Endothelial cell (in vitro differentiated cells): ENCODE data around the gene TBC1D20. TPM values are rescaled to one million over a fixed set of nuclear protein-coding genes. Genes with fewer than 3 reads are reported as not detected.
A peak's percentile ranks its signal among the peaks of the same experiment; 100 is the strongest.

ENCODE experiments used
- DNase-seq: peaks from one replicate; pipeline ENCODE4 v3.0.0; 2021; ENCODE audit warnings: low spot score
- H3K27ac Mint-ChIP-seq: one replicate; pipeline ENCODE4 v1.8.0; 2021; ENCODE audit warnings: mixed read lengths, inconsistent platforms; ENCODE audit not compliant: unreplicated experiment
- H3K27me3 Mint-ChIP-seq: one replicate; pipeline ENCODE4 v1.8.0; 2021; ENCODE audit warnings: mild to moderate bottlenecking, moderate library complexity, mixed read lengths, inconsistent platforms; ENCODE audit not compliant: unreplicated experiment
- H3K36me3 Mint-ChIP-seq: one replicate; pipeline ENCODE4 v1.8.0; 2021; ENCODE audit warnings: mild to moderate bottlenecking, low read depth, mixed read lengths, inconsistent platforms; ENCODE audit not compliant: unreplicated experiment
- H3K4me1 Mint-ChIP-seq: one replicate; pipeline ENCODE4 v1.8.0; 2021; ENCODE audit warnings: mild to moderate bottlenecking, mixed read lengths, inconsistent platforms; ENCODE audit not compliant: unreplicated experiment
- H3K4me3 Mint-ChIP-seq: one replicate; pipeline ENCODE4 v1.8.0; 2021; ENCODE audit warnings: mild to moderate bottlenecking, mixed read lengths, inconsistent platforms; ENCODE audit not compliant: unreplicated experiment
- H3K9me3 Mint-ChIP-seq: one replicate; pipeline ENCODE4 v1.8.0; 2021; ENCODE audit warnings: mixed read lengths, inconsistent platforms; ENCODE audit not compliant: unreplicated experiment
- total RNA-seq: library from RNA; stranded (reverse); fragmentation: NEBNext Ultra II Directional; extraction: Animal tissue kit (Norgen Biotek cat#: 25700); gene quantifications from one replicate; pipeline ENCODE4 v1.2.1, GENCODE V29; 2021; ENCODE audit not compliant: unreplicated experiment
- TF ChIP-seq, protein P1 (sequence below): fragments of 200-600 bp; sonication (generic); IDR thresholded peaks from one replicate; pipeline ENCODE4 v1.5.0; 2021; ENCODE audit warnings: antibody characterized with exemption; ENCODE audit not compliant: unreplicated experiment

The TBC1D20 gene
- total RNA-seq, 1 donor from 2014 or later = 29.9 TPM

DNA sequence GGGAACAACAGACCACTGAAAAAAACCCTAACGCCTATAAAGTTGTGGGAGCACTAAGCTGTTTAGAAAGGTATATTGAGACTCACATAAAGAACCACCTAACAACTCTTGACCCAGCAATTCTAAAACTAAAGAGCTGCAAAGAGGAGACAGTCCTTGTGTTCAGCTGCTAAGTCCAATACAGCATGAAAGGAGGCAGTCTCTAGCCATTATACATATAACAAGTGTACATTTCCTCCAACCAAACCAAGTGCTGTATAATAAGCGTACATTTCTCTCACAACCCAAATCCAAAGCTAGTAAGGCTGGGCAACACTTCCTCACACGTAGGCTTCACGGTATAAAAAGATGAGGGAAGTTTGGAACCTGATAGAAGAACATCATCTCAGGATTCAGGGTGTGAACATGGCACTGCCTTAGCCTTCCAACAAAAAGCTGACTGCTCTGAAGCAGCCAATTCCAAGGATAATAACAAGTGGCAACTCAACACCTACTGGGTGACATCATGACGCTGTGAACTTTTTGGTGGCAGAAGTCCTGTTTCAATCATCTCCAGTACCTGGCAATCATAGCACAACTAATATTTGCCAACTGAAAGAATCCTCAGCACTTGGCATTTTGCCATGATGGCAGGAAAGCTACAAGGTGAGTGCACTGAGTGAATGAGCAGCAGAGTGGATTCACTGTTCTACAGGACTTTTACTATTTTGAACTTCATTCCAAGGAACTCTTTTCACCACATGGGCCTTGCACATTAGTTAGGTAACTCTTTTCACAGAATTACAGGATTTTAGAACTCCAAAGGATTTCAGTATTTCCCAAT, 16.6 kb downstream of the TBC1D20 start:
- TF ChIP-seq, protein P1, sequence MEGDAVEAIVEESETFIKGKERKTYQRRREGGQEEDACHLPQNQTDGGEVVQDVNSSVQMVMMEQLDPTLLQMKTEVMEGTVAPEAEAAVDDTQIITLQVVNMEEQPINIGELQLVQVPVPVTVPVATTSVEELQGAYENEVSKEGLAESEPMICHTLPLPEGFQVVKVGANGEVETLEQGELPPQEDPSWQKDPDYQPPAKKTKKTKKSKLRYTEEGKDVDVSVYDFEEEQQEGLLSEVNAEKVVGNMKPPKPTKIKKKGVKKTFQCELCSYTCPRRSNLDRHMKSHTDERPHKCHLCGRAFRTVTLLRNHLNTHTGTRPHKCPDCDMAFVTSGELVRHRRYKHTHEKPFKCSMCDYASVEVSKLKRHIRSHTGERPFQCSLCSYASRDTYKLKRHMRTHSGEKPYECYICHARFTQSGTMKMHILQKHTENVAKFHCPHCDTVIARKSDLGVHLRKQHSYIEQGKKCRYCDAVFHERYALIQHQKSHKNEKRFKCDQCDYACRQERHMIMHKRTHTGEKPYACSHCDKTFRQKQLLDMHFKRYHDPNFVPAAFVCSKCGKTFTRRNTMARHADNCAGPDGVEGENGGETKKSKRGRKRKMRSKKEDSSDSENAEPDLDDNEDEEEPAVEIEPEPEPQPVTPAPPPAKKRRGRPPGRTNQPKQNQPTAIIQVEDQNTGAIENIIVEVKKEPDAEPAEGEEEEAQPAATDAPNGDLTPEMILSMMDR = no peak
- peaks cover 32% of the 10 kb centered on the region for H3K36me3 Mint-ChIP-seq
- H3K4me1 Mint-ChIP-seq = no peaks in the 10 kb centered on the region
- no peak for DNase-seq
- no peak overlapping the region for H3K4me3 Mint-ChIP-seq
- no peak overlapping the region for H3K27ac Mint-ChIP-seq
- no peaks in the 10 kb centered on the region for H3K27me3 Mint-ChIP-seq
- H3K9me3 Mint-ChIP-seq = no peaks in the 10 kb centered on the region

DNA sequence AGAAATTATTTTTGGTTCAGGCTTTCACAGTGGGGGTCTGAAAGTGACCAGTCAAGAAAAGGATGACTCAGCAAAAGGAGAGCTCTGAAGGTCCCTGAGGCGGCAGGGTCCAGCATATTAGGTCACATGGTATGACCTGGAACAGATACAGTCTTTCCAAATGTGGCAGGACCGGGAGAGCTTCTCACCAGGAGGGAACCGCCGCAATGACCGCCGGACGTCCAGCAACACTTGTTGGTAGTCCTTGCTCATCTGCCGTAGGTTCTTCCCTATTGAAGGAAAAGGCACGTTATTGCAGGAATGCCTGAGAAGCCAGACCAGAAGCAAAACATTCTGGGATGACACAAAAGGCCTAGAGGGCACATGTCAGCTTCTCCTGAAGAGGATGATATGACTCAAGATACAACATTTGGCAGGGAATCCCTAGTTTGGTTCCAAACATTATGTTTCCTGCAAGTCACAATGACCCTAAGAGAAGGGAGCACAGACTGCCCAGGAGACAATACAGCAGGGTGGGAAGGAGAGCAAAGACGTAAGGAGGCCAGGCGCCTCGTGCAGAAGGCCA, 17.4 kb downstream of the TBC1D20 start:
- TF ChIP-seq, protein P1 = no peak
- Mint-ChIP-seq H3K36me3 (peaks cover 38% of the 10 kb centered on the region), H3K27me3 (no peaks in the 10 kb centered on the region), H3K9me3 (no peaks in the 10 kb centered on the region), H3K27ac (no peak overlapping the region), H3K4me1 (peaks cover 2% of the 10 kb centered on the region), H3K4me3 (peak overlapping the region; percentile 67)
- no peak for DNase-seq

DNA sequence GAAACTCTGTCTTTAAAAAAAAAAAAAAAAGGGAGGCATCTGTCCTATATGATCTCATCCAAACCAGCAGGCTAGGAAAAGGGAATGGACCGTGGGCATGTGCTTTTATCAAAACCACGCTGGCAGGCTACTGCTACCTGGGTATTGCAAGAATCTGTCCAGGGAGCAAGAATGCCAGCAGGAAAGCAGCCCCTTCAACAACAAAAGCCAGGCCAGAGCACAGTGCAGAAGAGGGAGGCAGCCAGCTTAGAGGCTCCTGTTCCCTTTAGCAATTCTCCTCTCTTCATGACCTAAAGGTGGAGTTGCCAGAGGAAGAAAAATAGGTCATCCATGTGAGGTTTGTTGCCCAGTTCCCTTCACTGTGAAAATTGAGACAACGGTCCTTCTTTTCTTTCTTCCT, 18.2 kb downstream of the TBC1D20 start:
- no peaks in the 10 kb centered on the region for H3K9me3 Mint-ChIP-seq
- peaks cover 10% of the 10 kb centered on the region for H3K4me1 Mint-ChIP-seq
- peaks cover 46% of the 10 kb centered on the region for H3K36me3 Mint-ChIP-seq
- H3K4me3 Mint-ChIP-seq = peak overlapping the region; percentile 47
- TF ChIP-seq, protein P1 = no peak
- H3K27me3 Mint-ChIP-seq = peaks cover 1% of the 10 kb centered on the region
- no peak for DNase-seq
- no peak overlapping the region for H3K27ac Mint-ChIP-seq

DNA sequence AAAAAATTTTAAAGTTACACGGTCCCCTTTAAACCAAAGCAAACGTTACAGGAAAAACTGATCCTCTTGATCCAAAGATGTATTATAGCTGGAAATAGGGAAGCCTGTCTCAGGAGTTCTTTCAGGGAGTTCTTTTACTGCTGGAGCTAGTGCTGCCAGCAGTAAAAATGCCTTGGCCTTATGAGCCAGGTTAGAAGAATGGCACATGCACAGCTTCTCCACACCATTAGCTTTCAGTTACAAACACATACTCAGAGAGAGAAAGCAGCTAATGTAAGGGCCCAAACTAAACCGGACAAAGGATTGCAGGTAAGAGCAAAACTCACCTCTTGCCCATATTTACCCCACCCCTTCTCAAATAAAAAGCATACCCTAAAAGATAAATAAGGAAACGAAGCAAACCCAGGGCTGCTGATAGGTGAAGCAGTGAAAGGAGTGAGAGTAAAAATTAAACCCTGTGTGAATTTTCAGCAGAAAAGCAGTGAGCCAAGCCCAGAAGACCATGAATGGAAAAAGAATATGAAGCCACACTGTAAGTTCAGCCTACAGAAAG, 19.0 kb downstream of the TBC1D20 start:
- Mint-ChIP-seq H3K9me3 (no peaks in the 10 kb centered on the region), H3K4me1 (peaks cover 17% of the 10 kb centered on the region), H3K4me3 (peak overlapping the region; percentile 21), H3K27ac (no peak overlapping the region), H3K27me3 (peaks cover 1% of the 10 kb centered on the region), H3K36me3 (peaks cover 53% of the 10 kb centered on the region)
- DNase-seq = no peak
- TF ChIP-seq, protein P1 = no peak

DNA sequence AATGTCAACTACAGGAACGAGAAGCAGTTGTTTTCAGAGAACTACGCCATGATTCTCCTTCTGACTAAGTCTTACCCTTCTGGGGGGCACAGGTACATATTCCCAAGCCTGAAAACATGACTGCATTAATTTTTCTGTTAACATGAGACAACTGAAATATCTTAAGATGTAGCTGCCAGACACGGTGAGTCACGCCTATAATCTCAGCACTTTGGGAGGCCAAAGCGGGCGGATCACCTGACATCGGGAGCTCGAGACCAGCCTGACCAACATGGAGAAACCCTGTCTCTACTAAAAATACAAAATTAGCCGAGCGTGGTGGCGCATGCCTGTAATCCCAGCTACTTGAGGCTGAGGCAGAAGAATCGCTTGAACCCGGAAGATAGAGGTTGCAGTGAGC, 21.7 kb downstream of the TBC1D20 start:
- no peak overlapping the region for H3K4me3 Mint-ChIP-seq
- H3K27me3 Mint-ChIP-seq = peaks cover 3% of the 10 kb centered on the region
- no peak for DNase-seq
- no peak overlapping the region for H3K27ac Mint-ChIP-seq
- peaks cover 17% of the 10 kb centered on the region for H3K4me1 Mint-ChIP-seq
- no peaks in the 10 kb centered on the region for H3K9me3 Mint-ChIP-seq
- TF ChIP-seq, protein P1 = no peak
- H3K36me3 Mint-ChIP-seq = peaks cover 64% of the 10 kb centered on the region
